ENCODE results near the gene SLC33A1. TPM values are rescaled to one million over a fixed set of nuclear protein-coding genes. Genes with fewer than 3 reads are reported as not detected.
"Not testable (repeated sequence)": the region's sequence is repeated elsewhere in the genome, so short reads cannot be mapped to it uniquely, and the experiment has no call there.

SLC33A1 gene
- total RNA-seq, 2 donors from 2014 or later: 24.6 to 24.8 TPM

- Mint-ChIP-seq H3K27me3 (ENCODE audit: insufficient read depth) (no peaks in the 10 kb centered on the region), H3K27ac (no peak overlapping the region), H3K4me1 (peaks cover 12% of the 10 kb centered on the region), H3K4me3 (no peak overlapping the region), H3K9me3 (no peaks in the 10 kb centered on the region), H3K36me3 (ENCODE audit: low read depth) (no peaks in the 10 kb centered on the region)
- no peak for DNase-seq
- Histone ChIP-seq H3K4me1 (ENCODE audit: control insufficient read depth, insufficient read depth, low read length) (no peaks in the 10 kb centered on the region), H3K27me3 (ENCODE audit: control insufficient read depth, insufficient read depth, low read length, poor library complexity, severe bottlenecking) (no peaks in the 10 kb centered on the region), H3K9me3 (ENCODE audit: control insufficient read depth, low read length) (no peaks in the 10 kb centered on the region), H3K27ac (ENCODE audit: low read depth, low read length) (no peak overlapping the region), H3K4me3 (ENCODE audit: low read length) (no peak overlapping the region), H3K9ac (ENCODE audit: extremely low read depth, low read length, poor library complexity, severe bottlenecking) (no peak overlapping the region), H3K36me3 (ENCODE audit: control insufficient read depth, insufficient read depth, low read length) (no peaks in the 10 kb centered on the region)
- WGBS, 2 experiments (ENCODE audit: insufficient coverage in 1 of 2, insufficient read length in 1 of 2): 88% methylated on average over 1 of the region's 1 CpG; no CpG with 5 or more reads in 1 of the 2 experiments
- TF ChIP-seq CTCF (conservative IDR thresholded peaks at IDR 0.05): no peak
These were observed 32.7 kb upstream of the SLC33A1 start for GRCh38 chr3:155886915-155887314.

GRCh38 chr3:155886348-155886747 lies 32.1 kb upstream of the SLC33A1 start:
- H3K4me3 Mint-ChIP-seq; H3K27ac Mint-ChIP-seq; H3K36me3 ChIP-seq (ENCODE audit: control insufficient read depth, insufficient read depth, low read length); H3K4me1 ChIP-seq (ENCODE audit: control insufficient read depth, insufficient read depth, low read length); H3K9me3 ChIP-seq (ENCODE audit: control insufficient read depth, low read length); H3K27ac ChIP-seq (ENCODE audit: low read depth, low read length); DNase-seq; H3K36me3 Mint-ChIP-seq (ENCODE audit: low read depth); H3K4me3 ChIP-seq (ENCODE audit: low read length); H3K9ac ChIP-seq (ENCODE audit: extremely low read depth, low read length, poor library complexity, severe bottlenecking); H3K27me3 Mint-ChIP-seq (ENCODE audit: insufficient read depth); H3K9me3 Mint-ChIP-seq; H3K27me3 ChIP-seq (ENCODE audit: control insufficient read depth, insufficient read depth, low read length, poor library complexity, severe bottlenecking): not testable (repeated sequence)
- peaks cover 12% of the 10 kb centered on the region for H3K4me1 Mint-ChIP-seq
- 97 to 99% methylated on average over 3 to 8 of the region's 8 CpGs for WGBS, 2 experiments (ENCODE audit: insufficient coverage in 1 of 2, insufficient read length in 1 of 2)

- H3K4me1 ChIP-seq (ENCODE audit: control insufficient read depth, insufficient read depth, low read length): no peaks in the 10 kb centered on the region
- H3K27ac Mint-ChIP-seq: no peak overlapping the region
- no peak overlapping the region for H3K27ac ChIP-seq (ENCODE audit: low read depth, low read length)
- no peak overlapping the region for H3K9ac ChIP-seq (ENCODE audit: extremely low read depth, low read length, poor library complexity, severe bottlenecking)
- no peaks in the 10 kb centered on the region for H3K9me3 ChIP-seq (ENCODE audit: control insufficient read depth, low read length)
- H3K27me3 Mint-ChIP-seq (ENCODE audit: insufficient read depth): no peaks in the 10 kb centered on the region
- no peaks in the 10 kb centered on the region for H3K36me3 ChIP-seq (ENCODE audit: control insufficient read depth, insufficient read depth, low read length)
- no peaks in the 10 kb centered on the region for H3K36me3 Mint-ChIP-seq (ENCODE audit: low read depth)
- no peak for DNase-seq
- peaks cover 8% of the 10 kb centered on the region for H3K4me1 Mint-ChIP-seq
- no peaks in the 10 kb centered on the region for H3K9me3 Mint-ChIP-seq
- TF ChIP-seq CTCF (conservative IDR thresholded peaks at IDR 0.05): no peak
- no peak overlapping the region for H3K4me3 ChIP-seq (ENCODE audit: low read length)
- no peak overlapping the region for H3K4me3 Mint-ChIP-seq
- H3K27me3 ChIP-seq (ENCODE audit: control insufficient read depth, insufficient read depth, low read length, poor library complexity, severe bottlenecking): no peaks in the 10 kb centered on the region
These were observed 31.1 kb upstream of the SLC33A1 start for GRCh38 chr3:155885292-155885691.

GRCh38 chr3:155884292-155884691 lies 30.1 kb upstream of the SLC33A1 start:
- H3K27ac ChIP-seq (ENCODE audit: low read depth, low read length): no peak overlapping the region
- Mint-ChIP-seq H3K36me3 (ENCODE audit: low read depth) (no peaks in the 10 kb centered on the region), H3K9me3 (no peaks in the 10 kb centered on the region), H3K27ac (no peak overlapping the region), H3K4me1 (peaks cover 6% of the 10 kb centered on the region), H3K27me3 (ENCODE audit: insufficient read depth) (no peaks in the 10 kb centered on the region), H3K4me3 (no peak overlapping the region)
- DNase-seq: no peak
- H3K4me3 ChIP-seq (ENCODE audit: low read length): no peak overlapping the region
- H3K36me3 ChIP-seq (ENCODE audit: control insufficient read depth, insufficient read depth, low read length): no peaks in the 10 kb centered on the region
- no peaks in the 10 kb centered on the region for H3K27me3 ChIP-seq (ENCODE audit: control insufficient read depth, insufficient read depth, low read length, poor library complexity, severe bottlenecking)
- H3K9ac ChIP-seq (ENCODE audit: extremely low read depth, low read length, poor library complexity, severe bottlenecking): no peak overlapping the region
- 93 to 100% methylated on average over 3 to 7 of the region's 7 CpGs for WGBS, 2 experiments (ENCODE audit: insufficient coverage in 1 of 2, insufficient read length in 1 of 2)
- no peak for TF ChIP-seq CTCF (conservative IDR thresholded peaks at IDR 0.05)
- H3K4me1 ChIP-seq (ENCODE audit: control insufficient read depth, insufficient read depth, low read length): no peaks in the 10 kb centered on the region
- H3K9me3 ChIP-seq (ENCODE audit: control insufficient read depth, low read length): no peaks in the 10 kb centered on the region
